ENCODE data around the gene TNIK. TPM values are rescaled to one million over a fixed set of nuclear protein-coding genes. Genes with fewer than 3 reads are reported as not detected.

Gene TNIK
- 42.9 TPM for total RNA-seq

GRCh38 chr3:171459942-171460724 lies at the start of gene TNIK:
Gene TNIK (minus strand): TSS chr3:171460405. CDS start chr3:171460063, 342 bp downstream.

DNA sequence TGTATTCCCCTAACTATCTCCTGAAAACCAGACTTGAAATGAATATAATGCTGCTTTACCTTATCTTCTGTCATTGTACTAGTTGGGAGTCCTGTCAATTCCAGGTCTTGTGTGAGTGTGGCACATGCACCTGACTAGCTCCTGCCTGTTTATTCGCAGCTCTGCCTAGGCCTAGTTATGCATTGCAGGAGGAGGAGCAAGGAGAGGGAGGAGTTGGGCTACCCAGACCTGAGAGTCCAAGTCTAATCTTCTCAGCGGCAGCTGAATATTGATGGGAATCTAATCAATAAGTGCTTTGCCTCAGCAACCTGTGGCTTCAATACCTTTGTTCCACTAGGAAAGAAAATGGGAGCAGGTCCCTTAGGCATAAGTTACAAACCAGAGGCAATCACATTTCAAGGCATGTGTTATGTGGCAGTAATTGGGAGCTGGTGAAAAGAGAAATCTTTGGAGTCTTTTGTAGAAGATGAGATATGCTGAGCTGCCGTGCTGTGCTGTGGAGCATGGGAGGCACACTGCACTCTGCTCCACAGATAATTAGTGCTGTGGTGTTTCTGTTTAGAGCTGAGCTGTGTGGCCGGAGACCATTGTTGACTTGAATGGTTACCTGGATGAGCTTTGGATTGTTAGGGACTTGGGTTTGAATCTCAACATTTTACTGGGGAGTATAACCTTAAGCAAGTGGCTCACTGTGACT lies 433.5 kb downstream of the TNIK start, which contains the start of gene SLC2A2:
TSS of gene SLC2A2 (minus strand) at position 124 of the 697 bp plus-strand sequence. CDS start at position 74, 50 bp downstream.

Measured in camera-type eye (tissue), 1 donor.